Measurements from ENCODE around the gene FBXL17. TPM values are rescaled to one million over a fixed set of nuclear protein-coding genes. Genes with fewer than 3 reads are reported as not detected.

The FBXL17 gene
- total and polyA plus RNA-seq, 2 of the 4 experiments (the other 2 are of a cell fraction): 3.9 to 8.1 TPM

DNA sequence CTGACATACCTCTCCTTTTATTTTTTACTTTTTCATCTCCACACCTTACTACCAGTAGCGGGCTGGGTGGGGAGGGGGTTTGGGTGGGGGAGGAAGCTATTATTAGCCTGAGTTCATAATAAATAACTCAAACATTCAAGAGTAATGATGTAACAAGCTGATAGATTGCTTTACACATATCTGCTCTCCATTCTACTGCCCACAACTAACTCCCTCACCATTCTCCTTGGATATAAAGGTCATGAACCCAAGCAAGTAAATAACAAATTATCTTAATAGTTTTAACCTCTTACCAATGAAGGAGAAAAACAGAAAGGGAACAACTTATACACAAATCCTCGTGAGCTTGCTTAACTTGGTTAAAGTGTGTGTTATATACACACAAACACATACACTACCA lies 15.4 kb downstream of the FBXL17 start:
- no CpG with 5 or more reads among the region's 2 CpGs for WGBS, 2 experiments (ENCODE audit: extremely low coverage in 2 of 2, insufficient read length in 1 of 2)
- no peak overlapping the region for H3K23ac ChIP-seq (ENCODE audit: low read depth, low read length)
- H2BK5ac ChIP-seq (ENCODE audit: low read depth, low read length, poor library complexity, severe bottlenecking): no peak overlapping the region
- no peak overlapping the region for H3K27ac ChIP-seq (ENCODE audit: insufficient read depth, low read length)
- H3K9ac ChIP-seq (ENCODE audit: low read depth, low read length): no peak overlapping the region
- no peaks in the 10 kb centered on the region for H3K27me3 ChIP-seq (ENCODE audit: control insufficient read depth, insufficient read depth, low read length)
- no peak overlapping the region for H3K4me3 ChIP-seq (ENCODE audit: insufficient read depth, low read depth, low read length)
- no peaks in the 10 kb centered on the region; the same call in 1 of the 2 replicates for H3K9me1 ChIP-seq (ENCODE audit: insufficient read depth, low read length)
- intact Hi-C loops (cut with micrococcal nuclease): no loop called here
- no peak overlapping the region for H2BK20ac ChIP-seq (ENCODE audit: low read depth, low read length)
- H3K56ac ChIP-seq (ENCODE audit: extremely low read depth, insufficient read depth, low read length): no peak overlapping the region
- in situ Hi-C loops (cut with MboI; ENCODE audit: low sequenced_read_pairs): no loop called here
- no peak overlapping the region for H2BK15ac ChIP-seq (ENCODE audit: low read depth, low read length)
- no peak overlapping the region for H4K8ac ChIP-seq (ENCODE audit: low read depth in 2 of 2, low read length in 2 of 2)
- H3K4me1 ChIP-seq (ENCODE audit: control insufficient read depth, insufficient read depth, low read length): no peaks in the 10 kb centered on the region
- no peak overlapping the region for H4K91ac ChIP-seq (ENCODE audit: insufficient read depth, low read depth, low read length)
- ChIA-PET CTCF (no interaction called here), POLR2A (ENCODE audit: unreplicated experiment) (no interaction called here)
- BruUV-seq (replicated peaks): no TSS peak
- no peak overlapping the region for H2AK9ac ChIP-seq (replicated peaks; ENCODE audit: low read depth, low read length, poor library complexity)
- no peak overlapping the region for H3K4ac ChIP-seq (ENCODE audit: low read depth, low read length)
- no peak overlapping the region for H2AFZ ChIP-seq (replicated peaks; ENCODE audit: low read length, poor library complexity)
- no peak overlapping the region for H3K4me2 ChIP-seq (ENCODE audit: low read depth, low read length)
- no peaks in the 10 kb centered on the region for H3K9me3 ChIP-seq (ENCODE audit: control insufficient read depth, insufficient read depth, low read length)
- ATAC-seq (ENCODE audit: low read depth) (no peak; the same call in 1 of the 2 replicates), DNase-seq (no peak)
- 0 out of 2 replicates have a peak overlapping the region, but pooled peaks have one; percentile 54 for H3K14ac ChIP-seq (replicated peaks; ENCODE audit: low read depth, low read length)
- no peak overlapping the region for H2AK5ac ChIP-seq (ENCODE audit: low read depth, low read length)
- H2BK120ac ChIP-seq (ENCODE audit: low read depth, low read length): no peak overlapping the region
- TF ChIP-seq MAFK (IDR thresholded peaks at IDR 0.05; ENCODE audit: low read depth, low read length): no peak
- TF ChIP-seq, protein P1, sequence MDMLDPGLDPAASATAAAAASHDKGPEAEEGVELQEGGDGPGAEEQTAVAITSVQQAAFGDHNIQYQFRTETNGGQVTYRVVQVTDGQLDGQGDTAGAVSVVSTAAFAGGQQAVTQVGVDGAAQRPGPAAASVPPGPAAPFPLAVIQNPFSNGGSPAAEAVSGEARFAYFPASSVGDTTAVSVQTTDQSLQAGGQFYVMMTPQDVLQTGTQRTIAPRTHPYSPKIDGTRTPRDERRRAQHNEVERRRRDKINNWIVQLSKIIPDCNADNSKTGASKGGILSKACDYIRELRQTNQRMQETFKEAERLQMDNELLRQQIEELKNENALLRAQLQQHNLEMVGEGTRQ (IDR thresholded peaks at IDR 0.05; ENCODE audit: low read depth, low read length): no peak
- TF ChIP-seq, protein P2, sequence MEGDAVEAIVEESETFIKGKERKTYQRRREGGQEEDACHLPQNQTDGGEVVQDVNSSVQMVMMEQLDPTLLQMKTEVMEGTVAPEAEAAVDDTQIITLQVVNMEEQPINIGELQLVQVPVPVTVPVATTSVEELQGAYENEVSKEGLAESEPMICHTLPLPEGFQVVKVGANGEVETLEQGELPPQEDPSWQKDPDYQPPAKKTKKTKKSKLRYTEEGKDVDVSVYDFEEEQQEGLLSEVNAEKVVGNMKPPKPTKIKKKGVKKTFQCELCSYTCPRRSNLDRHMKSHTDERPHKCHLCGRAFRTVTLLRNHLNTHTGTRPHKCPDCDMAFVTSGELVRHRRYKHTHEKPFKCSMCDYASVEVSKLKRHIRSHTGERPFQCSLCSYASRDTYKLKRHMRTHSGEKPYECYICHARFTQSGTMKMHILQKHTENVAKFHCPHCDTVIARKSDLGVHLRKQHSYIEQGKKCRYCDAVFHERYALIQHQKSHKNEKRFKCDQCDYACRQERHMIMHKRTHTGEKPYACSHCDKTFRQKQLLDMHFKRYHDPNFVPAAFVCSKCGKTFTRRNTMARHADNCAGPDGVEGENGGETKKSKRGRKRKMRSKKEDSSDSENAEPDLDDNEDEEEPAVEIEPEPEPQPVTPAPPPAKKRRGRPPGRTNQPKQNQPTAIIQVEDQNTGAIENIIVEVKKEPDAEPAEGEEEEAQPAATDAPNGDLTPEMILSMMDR (conservative IDR thresholded peaks at IDR 0.05; ENCODE audit: low read depth, low read length): no peak
- TF ChIP-seq RCOR1 (IDR thresholded peaks at IDR 0.05; ENCODE audit: insufficient replicate concordance, low read length): no peak
- TF ChIP-seq RFX5 (IDR thresholded peaks at IDR 0.05; ENCODE audit: low read depth, low read length): no peak
- TF ChIP-seq POLR2A (IDR thresholded peaks at IDR 0.05; ENCODE audit: low read depth, low read length): no peak
- no peak for TF ChIP-seq CEBPB (IDR thresholded peaks at IDR 0.05; ENCODE audit: low read depth, low read length)
- TF ChIP-seq, protein P3, sequence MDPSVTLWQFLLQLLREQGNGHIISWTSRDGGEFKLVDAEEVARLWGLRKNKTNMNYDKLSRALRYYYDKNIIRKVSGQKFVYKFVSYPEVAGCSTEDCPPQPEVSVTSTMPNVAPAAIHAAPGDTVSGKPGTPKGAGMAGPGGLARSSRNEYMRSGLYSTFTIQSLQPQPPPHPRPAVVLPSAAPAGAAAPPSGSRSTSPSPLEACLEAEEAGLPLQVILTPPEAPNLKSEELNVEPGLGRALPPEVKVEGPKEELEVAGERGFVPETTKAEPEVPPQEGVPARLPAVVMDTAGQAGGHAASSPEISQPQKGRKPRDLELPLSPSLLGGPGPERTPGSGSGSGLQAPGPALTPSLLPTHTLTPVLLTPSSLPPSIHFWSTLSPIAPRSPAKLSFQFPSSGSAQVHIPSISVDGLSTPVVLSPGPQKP (IDR thresholded peaks at IDR 0.05; ENCODE audit: borderline replicate concordance, low read depth, low read length): no peak
- H4K5ac ChIP-seq (ENCODE audit: low read depth, low read length): no peak overlapping the region
- no peak overlapping the region for H3K18ac ChIP-seq (ENCODE audit: low read depth, low read length)
- dilution Hi-C loops (cut with HindIII; ENCODE audit: low sequenced_read_pairs, unreplicated experiment): no loop called here
- H3K36me3 ChIP-seq (ENCODE audit: control insufficient read depth, insufficient read depth, low read length): no peaks in the 10 kb centered on the region
- H4K20me1 ChIP-seq (ENCODE audit: insufficient read depth, low read length): no peaks in the 10 kb centered on the region
- peaks cover 0 to 4% of the 10 kb centered on the region in 2 experiments; a peak in 3 of 4 replicates for H3K79me1 ChIP-seq (ENCODE audit: low read depth in 1 of 2, low read length in 2 of 2)

Data from IMR-90 (cell line).